Esophagus squamous epithelium (tissue), 4 donors: ENCODE results near the gene ZNF584.

Experiments
- CTCF ChIP-seq, 6 experiments: fragments of 450-650 bp in 4 of 6; fragments of 200-600 bp in 2 of 6; sonication (generic) in 2 of 6; IDR thresholded peaks; one replicate each; pipeline ENCODE4 v1.5.1; 2016 to 2019; ENCODE audit warnings: antibody characterized with exemption in 6 of 6, mild to moderate bottlenecking in 4 of 6, moderate library complexity in 4 of 6
- POLR2A ChIP-seq, 4 donors: fragments of 450-650 bp; IDR thresholded peaks; one replicate each; pipeline ENCODE4 v1.6.1; 2017; ENCODE audit warnings: antibody characterized with exemption in 4 of 4, mild to moderate bottlenecking in 4 of 4, moderate library complexity in 3 of 4

- TF ChIP-seq CTCF (IDR thresholded peaks at IDR 0.05), result no peak
- TF ChIP-seq POLR2A (IDR thresholded peaks at IDR 0.05), result no peak
These were observed 10.9 kb upstream of the ZNF584 start for GRCh38 chr19:58397533-58398037.
